NCI-H2081 treated with DMSO at 0.1 percent for 48 hours (cell line): ENCODE data around the gene UPF2.

Experiments
- DNase-seq: peaks from one replicate; lab custom pipeline; 2025; lab: John Stamatoyannopoulos, UW

Gene UPF2

GRCh38 chr10:11881477-11882417 lies 160.9 kb downstream of the UPF2 start:
- no peak for DNase-seq

- no peak for DNase-seq
Observed at GRCh38 chr10:11881030-11881476, 161.6 kb downstream of the UPF2 start.

GRCh38 chr10:11880151-11881029 lies 162.2 kb downstream of the UPF2 start:
- DNase-seq, result no peak

- no peak for DNase-seq
Observed at GRCh38 chr10:11879387-11880094, 163.1 kb downstream of the UPF2 start.

GRCh38 chr10:11878776-11879175 lies 163.8 kb downstream of the UPF2 start:
- no peak for DNase-seq

GRCh38 chr10:11877591-11877905 lies 165.1 kb downstream of the UPF2 start:
- no peak for DNase-seq

- no peak for DNase-seq
Observed at GRCh38 chr10:11876805-11877590, 165.6 kb downstream of the UPF2 start.

- DNase-seq, result no peak
Observed at GRCh38 chr10:11876324-11876723, 166.3 kb downstream of the UPF2 start.

GRCh38 chr10:11875494-11876281 lies 166.9 kb downstream of the UPF2 start:
- no peak for DNase-seq

GRCh38 chr10:11874568-11875493 lies 167.8 kb downstream of the UPF2 start:
- no peak for DNase-seq

GRCh38 chr10:11871466-11871865 lies 171.1 kb downstream of the UPF2 start:
- no peak for DNase-seq

- DNase-seq, result no peak
Observed at GRCh38 chr10:11870900-11871400, 171.7 kb downstream of the UPF2 start.

- no peak for DNase-seq
Observed at GRCh38 chr10:11870461-11870780, 172.2 kb downstream of the UPF2 start.
